Measurements from ENCODE around the gene RFTN2. TPM values are rescaled to one million over a fixed set of nuclear protein-coding genes. Genes with fewer than 3 reads are reported as not detected.

Gene RFTN2
- total and polyA plus RNA-seq, 5 donors from 2014 or later, result 0.06 to 0.21 (median 0.14) TPM; not detected in 1

- DNase-seq (no peak), ATAC-seq (ENCODE audit: low read depth in 2 of 2) (no peak)
- no peak overlapping the region for H3K4me3 Mint-ChIP-seq
- peaks cover 0 to 3% (median 0%) of the 10 kb centered on the region in 7 donors for H3K9me3 Mint-ChIP-seq
- H3K9me3 ChIP-seq (ENCODE audit: control insufficient read depth in 2 of 2, low read length in 2 of 2), result no peaks in the 10 kb centered on the region
- no peak overlapping the region for H3K27ac Mint-ChIP-seq
- H3K27me3 ChIP-seq (ENCODE audit: control insufficient read depth, insufficient read depth, low read length), result peaks cover 25% of the 10 kb centered on the region
- H3K36me3 ChIP-seq (ENCODE audit: control insufficient read depth, insufficient read depth, low read length), result no peaks in the 10 kb centered on the region
- peaks cover 74% of the 10 kb centered on the region for H3K27me3 Mint-ChIP-seq
- H3K27ac ChIP-seq (ENCODE audit: insufficient read depth, low read length, poor library complexity, severe bottlenecking), result no peak overlapping the region
- H3K4me1 ChIP-seq (ENCODE audit: control insufficient read depth, insufficient read depth, low read length, poor library complexity, severe bottlenecking), result no peaks in the 10 kb centered on the region
- H3K36me3 Mint-ChIP-seq, result peaks cover 5% of the 10 kb centered on the region
- H3K4me3 ChIP-seq (ENCODE audit: low read depth, low read length), result no peak overlapping the region
- peaks cover 0 to 2% (median 0%) of the 10 kb centered on the region in 4 donors for H3K4me1 Mint-ChIP-seq
Measured at GRCh38 chr2:197674060-197674459, 1.3 kb downstream of the RFTN2 start.

DNA sequence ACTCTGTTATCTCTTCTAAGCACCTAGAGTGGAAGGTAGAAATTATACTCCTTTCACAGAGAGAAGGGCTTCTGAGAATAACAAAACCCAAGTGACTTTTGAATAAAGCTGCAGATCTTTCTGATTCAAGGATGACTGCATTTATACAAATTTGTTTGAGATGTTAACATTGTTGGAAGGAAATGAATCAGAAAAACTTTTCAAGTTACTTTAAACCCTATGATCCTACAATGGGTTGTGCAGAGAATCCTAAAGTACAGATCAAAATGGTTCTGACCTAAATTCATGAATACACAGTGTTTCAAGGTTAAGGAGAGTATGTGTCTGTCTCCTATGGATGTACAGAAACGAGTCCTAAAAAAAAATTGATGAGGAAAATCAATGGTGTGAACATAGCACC is 1.8 kb downstream of the RFTN2 start:
- DNase-seq (no peak), ATAC-seq (ENCODE audit: low read depth in 2 of 2) (no peak)
- Histone ChIP-seq H3K27me3 (ENCODE audit: control insufficient read depth, insufficient read depth, low read length) (peaks cover 22% of the 10 kb centered on the region), H3K9me3 (ENCODE audit: control insufficient read depth in 2 of 2, low read length in 2 of 2) (no peaks in the 10 kb centered on the region), H3K4me1 (ENCODE audit: control insufficient read depth, insufficient read depth, low read length, poor library complexity, severe bottlenecking) (no peaks in the 10 kb centered on the region), H3K4me3 (ENCODE audit: low read depth, low read length) (no peak overlapping the region), H3K27ac (ENCODE audit: insufficient read depth, low read length, poor library complexity, severe bottlenecking) (no peak overlapping the region), H3K36me3 (ENCODE audit: control insufficient read depth, insufficient read depth, low read length) (no peaks in the 10 kb centered on the region)
- H3K9me3 Mint-ChIP-seq, result peaks cover 0 to 3% (median 0%) of the 10 kb centered on the region in 7 donors
- peaks cover 5% of the 10 kb centered on the region for H3K36me3 Mint-ChIP-seq
- H3K27ac Mint-ChIP-seq, result no peak overlapping the region
- H3K4me3 Mint-ChIP-seq, result no peak overlapping the region
- peaks cover 0 to 2% (median 0%) of the 10 kb centered on the region in 4 donors for H3K4me1 Mint-ChIP-seq
- peaks cover 76% of the 10 kb centered on the region for H3K27me3 Mint-ChIP-seq

DNA sequence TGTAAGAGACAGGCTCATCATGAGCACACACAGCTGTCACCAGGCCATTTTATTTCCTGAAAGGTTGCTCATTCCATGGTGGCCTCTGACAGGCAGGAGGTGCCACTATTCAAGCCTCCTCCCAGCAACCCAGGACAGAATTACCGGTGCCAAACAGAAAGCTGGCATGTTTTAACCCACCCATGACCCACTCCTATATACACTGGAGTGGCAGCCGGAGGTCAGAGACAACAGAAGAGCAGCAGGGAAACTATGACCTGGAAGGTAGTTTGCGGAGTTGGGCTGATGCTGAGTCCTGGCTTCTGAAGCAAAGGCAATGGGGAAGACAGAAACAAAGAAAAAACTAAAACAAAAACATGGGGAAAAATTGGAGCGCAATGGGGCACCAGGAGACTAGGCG is 2.3 kb downstream of the RFTN2 start:
- Mint-ChIP-seq H3K9me3 (peaks cover 0 to 3% (median 0%) of the 10 kb centered on the region in 7 donors), H3K4me1 (peaks cover 0 to 2% (median 0%) of the 10 kb centered on the region in 4 donors), H3K36me3 (peaks cover 5% of the 10 kb centered on the region), H3K4me3 (no peak overlapping the region), H3K27ac (no peak overlapping the region), H3K27me3 (peaks cover 72% of the 10 kb centered on the region)
- no peak for ATAC-seq (ENCODE audit: low read depth in 2 of 2)
- Histone ChIP-seq H3K9me3 (ENCODE audit: control insufficient read depth in 2 of 2, low read length in 2 of 2) (no peaks in the 10 kb centered on the region), H3K27me3 (ENCODE audit: control insufficient read depth, insufficient read depth, low read length) (peaks cover 21% of the 10 kb centered on the region), H3K27ac (ENCODE audit: insufficient read depth, low read length, poor library complexity, severe bottlenecking) (no peak overlapping the region), H3K36me3 (ENCODE audit: control insufficient read depth, insufficient read depth, low read length) (no peaks in the 10 kb centered on the region), H3K4me3 (ENCODE audit: low read depth, low read length) (no peak overlapping the region), H3K4me1 (ENCODE audit: control insufficient read depth, insufficient read depth, low read length, poor library complexity, severe bottlenecking) (no peaks in the 10 kb centered on the region)
- DNase-seq, result no peak

DNA sequence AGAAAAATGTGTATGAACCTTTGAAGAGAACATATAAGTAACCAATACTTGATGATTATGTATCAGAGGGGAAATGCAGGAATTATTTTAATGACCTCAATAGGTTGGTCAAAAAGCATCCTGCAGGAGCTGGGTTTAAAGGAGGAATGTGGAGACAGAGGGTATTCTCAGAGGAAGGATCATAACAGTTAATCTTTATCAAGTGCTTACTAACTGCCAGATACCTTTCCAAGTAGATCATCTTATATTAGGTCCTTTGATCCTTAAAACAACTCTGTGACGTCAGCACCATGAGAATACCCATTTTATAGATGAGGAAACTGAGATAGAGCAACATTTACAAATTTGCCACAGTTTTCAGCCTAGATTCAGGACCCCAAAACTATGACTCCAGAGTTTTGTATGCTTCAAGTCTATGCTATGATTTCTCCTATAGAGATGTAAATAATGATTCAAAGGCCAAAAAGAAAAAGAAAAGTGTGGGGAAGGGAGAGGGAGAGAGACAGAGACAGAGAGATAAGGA is 3.0 kb downstream of the RFTN2 start:
- Mint-ChIP-seq H3K9me3 (peaks cover 0 to 3% (median 2%) of the 10 kb centered on the region in 7 donors), H3K36me3 (peaks cover 5% of the 10 kb centered on the region), H3K4me3 (no peak overlapping the region), H3K27me3 (peaks cover 65% of the 10 kb centered on the region), H3K4me1 (peaks cover 0 to 2% (median 0%) of the 10 kb centered on the region in 4 donors), H3K27ac (no peak overlapping the region)
- Histone ChIP-seq H3K27ac (ENCODE audit: insufficient read depth, low read length, poor library complexity, severe bottlenecking) (no peak overlapping the region), H3K9me3 (ENCODE audit: control insufficient read depth in 2 of 2, low read length in 2 of 2) (peaks cover 0 to 4% of the 10 kb centered on the region in 2 experiments), H3K27me3 (ENCODE audit: control insufficient read depth, insufficient read depth, low read length) (peaks cover 18% of the 10 kb centered on the region), H3K36me3 (ENCODE audit: control insufficient read depth, insufficient read depth, low read length) (no peaks in the 10 kb centered on the region), H3K4me3 (ENCODE audit: low read depth, low read length) (no peak overlapping the region), H3K4me1 (ENCODE audit: control insufficient read depth, insufficient read depth, low read length, poor library complexity, severe bottlenecking) (no peaks in the 10 kb centered on the region)
- DNase-seq (no peak), ATAC-seq (ENCODE audit: low read depth in 2 of 2) (no peak)

GRCh38 chr2:197669077-197669476 is 6.3 kb downstream of the RFTN2 start:
- DNase-seq, result no peak
- H3K4me3 ChIP-seq (ENCODE audit: low read depth, low read length), result no peak overlapping the region
- H3K36me3 Mint-ChIP-seq, result peaks cover 5% of the 10 kb centered on the region

GRCh38 chr2:197668296-197668695 is 7.1 kb downstream of the RFTN2 start:
- H3K4me3 Mint-ChIP-seq, result no peak overlapping the region
- no peak overlapping the region for H3K27ac Mint-ChIP-seq

More at GRCh38 chr2:197669077-197669476, 6.3 kb downstream of the RFTN2 start:
- no peak overlapping the region for H3K27ac Mint-ChIP-seq
- Histone ChIP-seq H3K4me1 (ENCODE audit: control insufficient read depth, insufficient read depth, low read length, poor library complexity, severe bottlenecking) (no peaks in the 10 kb centered on the region), H3K27me3 (ENCODE audit: control insufficient read depth, insufficient read depth, low read length) (peaks cover 12% of the 10 kb centered on the region), H3K36me3 (ENCODE audit: control insufficient read depth, insufficient read depth, low read length) (no peaks in the 10 kb centered on the region), H3K9me3 (ENCODE audit: control insufficient read depth in 2 of 2, low read length in 2 of 2) (peaks cover 13 to 20% of the 10 kb centered on the region in 2 experiments), H3K27ac (ENCODE audit: insufficient read depth, low read length, poor library complexity, severe bottlenecking) (no peak overlapping the region)
- H3K4me3 Mint-ChIP-seq, result no peak overlapping the region
- no peak for ATAC-seq (ENCODE audit: low read depth in 2 of 2)
- peaks cover 3 to 27% (median 7%) of the 10 kb centered on the region in 7 donors for H3K9me3 Mint-ChIP-seq
- peaks cover 52% of the 10 kb centered on the region for H3K27me3 Mint-ChIP-seq
- H3K4me1 Mint-ChIP-seq, result peaks cover 0 to 2% (median 1%) of the 10 kb centered on the region in 4 donors

GRCh38 chr2:197666277-197666676 is 9.1 kb downstream of the RFTN2 start:
- no peaks in the 10 kb centered on the region for H3K36me3 ChIP-seq (ENCODE audit: control insufficient read depth, insufficient read depth, low read length)
- no peak overlapping the region for H3K27ac ChIP-seq (ENCODE audit: insufficient read depth, low read length, poor library complexity, severe bottlenecking)
- ATAC-seq (ENCODE audit: low read depth in 2 of 2) (no peak), DNase-seq (no peak)
- no peaks in the 10 kb centered on the region for H3K4me1 ChIP-seq (ENCODE audit: control insufficient read depth, insufficient read depth, low read length, poor library complexity, severe bottlenecking)
- Mint-ChIP-seq H3K27ac (no peak overlapping the region), H3K36me3 (peaks cover 5% of the 10 kb centered on the region), H3K4me1 (peaks cover 0 to 6% (median 3%) of the 10 kb centered on the region in 4 donors), H3K27me3 (peaks cover 35% of the 10 kb centered on the region), H3K9me3 (peaks cover 4 to 31% (median 10%) of the 10 kb centered on the region in 7 donors), H3K4me3 (no peak overlapping the region)
- no peak overlapping the region for H3K4me3 ChIP-seq (ENCODE audit: low read depth, low read length)
- peaks cover 9% of the 10 kb centered on the region for H3K27me3 ChIP-seq (ENCODE audit: control insufficient read depth, insufficient read depth, low read length)
- H3K9me3 ChIP-seq (ENCODE audit: control insufficient read depth in 2 of 2, low read length in 2 of 2), result peaks cover 13 to 20% of the 10 kb centered on the region in 2 experiments

More at GRCh38 chr2:197668296-197668695, 7.1 kb downstream of the RFTN2 start:
- H3K36me3 ChIP-seq (ENCODE audit: control insufficient read depth, insufficient read depth, low read length), result no peaks in the 10 kb centered on the region
- peaks cover 13 to 20% of the 10 kb centered on the region in 2 experiments for H3K9me3 ChIP-seq (ENCODE audit: control insufficient read depth in 2 of 2, low read length in 2 of 2)
- no peak overlapping the region for H3K27ac ChIP-seq (ENCODE audit: insufficient read depth, low read length, poor library complexity, severe bottlenecking)
- peaks cover 12% of the 10 kb centered on the region for H3K27me3 ChIP-seq (ENCODE audit: control insufficient read depth, insufficient read depth, low read length)
- peaks cover 5% of the 10 kb centered on the region for H3K36me3 Mint-ChIP-seq
- ATAC-seq (ENCODE audit: low read depth in 2 of 2) (no peak), DNase-seq (no peak)
- H3K9me3 Mint-ChIP-seq, result peaks cover 3 to 31% (median 9%) of the 10 kb centered on the region in 7 donors
- H3K4me1 ChIP-seq (ENCODE audit: control insufficient read depth, insufficient read depth, low read length, poor library complexity, severe bottlenecking), result no peaks in the 10 kb centered on the region
- no peak overlapping the region for H3K4me3 ChIP-seq (ENCODE audit: low read depth, low read length)
- peaks cover 0 to 4% (median 2%) of the 10 kb centered on the region in 4 donors for H3K4me1 Mint-ChIP-seq
- H3K27me3 Mint-ChIP-seq, result peaks cover 55% of the 10 kb centered on the region

- peaks cover 2 to 21% (median 10%) of the 10 kb centered on the region in 7 donors for H3K9me3 Mint-ChIP-seq
- Histone ChIP-seq H3K27ac (ENCODE audit: insufficient read depth, low read length, poor library complexity, severe bottlenecking) (no peak overlapping the region), H3K4me3 (ENCODE audit: low read depth, low read length) (no peak overlapping the region), H3K36me3 (ENCODE audit: control insufficient read depth, insufficient read depth, low read length) (no peaks in the 10 kb centered on the region), H3K4me1 (ENCODE audit: control insufficient read depth, insufficient read depth, low read length, poor library complexity, severe bottlenecking) (no peaks in the 10 kb centered on the region), H3K27me3 (ENCODE audit: control insufficient read depth, insufficient read depth, low read length) (peaks cover 2% of the 10 kb centered on the region), H3K9me3 (ENCODE audit: control insufficient read depth in 2 of 2, low read length in 2 of 2) (peaks cover 8 to 10% of the 10 kb centered on the region in 2 experiments)
- H3K4me3 Mint-ChIP-seq, result no peak overlapping the region
- DNase-seq (no peak), ATAC-seq (ENCODE audit: low read depth in 2 of 2) (no peak)
- H3K36me3 Mint-ChIP-seq, result no peaks in the 10 kb centered on the region
- H3K4me1 Mint-ChIP-seq, result peaks cover 0 to 4% (median 3%) of the 10 kb centered on the region in 4 donors
- H3K27ac Mint-ChIP-seq, result no peak overlapping the region
- H3K27me3 Mint-ChIP-seq, result peaks cover 22% of the 10 kb centered on the region
Measured at GRCh38 chr2:197661626-197662025, 13.8 kb downstream of the RFTN2 start.

Measured in CD4-positive, CD25-positive, alpha-beta regulatory T cell (primary cell).